GM18907 (cell line): ENCODE measurements around the gene IQGAP1.

Experiments
- ATAC-seq: cut with Tn5 transposase; IDR thresholded peaks from one replicate; pipeline ENCODE4 v1.9.1; 2021; ENCODE audit warnings: mild to moderate bottlenecking, moderate library complexity; ENCODE audit not compliant: unreplicated experiment

IQGAP1 gene

GRCh38 chr15:90524018-90524803, 136.2 kb downstream of the IQGAP1 start:
- ATAC-seq = peak; percentile 82

GRCh38 chr15:90529011-90529370, 140.9 kb downstream of the IQGAP1 start:
- ATAC-seq = no peak

- peak; percentile 72 for ATAC-seq
These were observed 141.6 kb downstream of the IQGAP1 start, which contains the start of gene CRTC3 for GRCh38 chr15:90529371-90530249. CRTC3 (plus strand) TSS chr15:90529923; CDS start chr15:90530072, 149 bp downstream.

- ATAC-seq = peak; percentile 30
These were observed 142.4 kb downstream of the IQGAP1 start for GRCh38 chr15:90530250-90531051.

GRCh38 chr15:90531147-90531546, 143.1 kb downstream of the IQGAP1 start:
- no peak for ATAC-seq

GRCh38 chr15:90535254-90535653, 147.2 kb downstream of the IQGAP1 start:
- ATAC-seq = no peak

- no peak for ATAC-seq
These were observed 151.7 kb downstream of the IQGAP1 start for GRCh38 chr15:90539789-90540188.

- ATAC-seq = no peak
These were observed 152.7 kb downstream of the IQGAP1 start for GRCh38 chr15:90540768-90541167.

GRCh38 chr15:90545095-90545494, 157.1 kb downstream of the IQGAP1 start:
- no peak for ATAC-seq

GRCh38 chr15:90547540-90547939, 159.5 kb downstream of the IQGAP1 start:
- ATAC-seq = no peak

GRCh38 chr15:90550919-90551318, 162.9 kb downstream of the IQGAP1 start:
- peak; percentile 63 for ATAC-seq
